Caco-2 (cell line): Measurements from ENCODE around the gene MYBPHL. TPM values are rescaled to one million over a fixed set of nuclear protein-coding genes. Genes with fewer than 3 reads are reported as not detected.

Experiments used
- BruUV-seq: library from RNA; stranded (reverse); fragments of 400-500 nt; replicated peaks from 2 replicates; lab custom pipeline; 2021; lab: Mats Ljungman, UMichigan
- CTCF ChIA-PET: fragments of 300-600 bp; sonication (Branson Sonifier 250); formaldehyde crosslinking; loops from one replicate; lab custom pipeline; 2022; ENCODE audit warnings: antibody characterized with exemption; lab: Charles Lee
- POLR2A ChIA-PET: fragments of 300-600 bp; sonication (Branson Sonifier 250); formaldehyde crosslinking; loops from one replicate; lab custom pipeline; 2022; ENCODE audit warnings: antibody characterized with exemption; lab: Charles Lee
- DNase-seq, 2 experiments: peaks; one replicate each; pipeline versions ENCODE4 v3.0.0 to v3.0.0-alpha.2; 2020 to 2022
- H3K27me3 ChIP-seq: replicated peaks from 2 replicates; pipeline ENCODE4 v1.6.0; 2011; ENCODE audit warnings: low read length; ENCODE audit not compliant: control insufficient read depth, insufficient read depth
- H3K36me3 ChIP-seq: 2 replicates; pipeline ENCODE4 v1.5.1; 2011; ENCODE audit warnings: low read length; ENCODE audit not compliant: control insufficient read depth, insufficient read depth
- H3K4me1 ChIP-seq: fragments of 250-450 bp; sonication (Bioruptor Pico); 2 replicates; pipeline ENCODE4 v1.5.1; 2020; ENCODE audit warnings: mild to moderate bottlenecking
- H3K4me3 ChIP-seq: 2 replicates; pipeline ENCODE4 v1.5.1; 2011; ENCODE audit warnings: low read depth, mild to moderate bottlenecking, control low read depth, low read length
- H3K9me3 ChIP-seq: fragments of 250-450 bp; sonication (Bioruptor Pico); 2 replicates; pipeline ENCODE4 v1.5.1; 2020; ENCODE audit warnings: mild to moderate bottlenecking, moderate library complexity
- H3K27ac Mint-ChIP-seq: one replicate; pipeline ENCODE4 v1.8.0; 2022; ENCODE audit warnings: mixed read lengths; ENCODE audit not compliant: unreplicated experiment
- H3K27me3 Mint-ChIP-seq: one replicate; pipeline ENCODE4 v1.8.0; 2022; ENCODE audit warnings: mixed read lengths; ENCODE audit not compliant: insufficient read depth, unreplicated experiment
- H3K36me3 Mint-ChIP-seq: one replicate; pipeline ENCODE4 v1.8.0; 2022; ENCODE audit warnings: mild to moderate bottlenecking, mixed read lengths; ENCODE audit not compliant: insufficient read depth, unreplicated experiment
- H3K4me1 Mint-ChIP-seq: one replicate; pipeline ENCODE4 v1.8.0; 2022; ENCODE audit warnings: low read depth, mixed read lengths; ENCODE audit not compliant: unreplicated experiment
- H3K4me3 Mint-ChIP-seq: one replicate; pipeline ENCODE4 v1.8.0; 2022; ENCODE audit warnings: mild to moderate bottlenecking, moderate library complexity, mixed read lengths; ENCODE audit not compliant: unreplicated experiment
- H3K9me3 Mint-ChIP-seq: one replicate; pipeline ENCODE4 v1.8.0; 2022; ENCODE audit warnings: mixed read lengths; ENCODE audit not compliant: unreplicated experiment
- intact Hi-C: fragments of 100-400 bp; cut with micrococcal nuclease; formaldehyde crosslinking; loops from one replicate; pipeline ENCODE4 v1.10.0; 2022; ENCODE audit not compliant: unreplicated experiment
- total RNA-seq: library from RNA; stranded (reverse); gene quantifications from 2 replicates; pipeline ENCODE4 v1.2.3, GENCODE V29; 2022
- TF ChIP-seq, protein P1 (sequence below), 2 experiments: fragments of 200-600 bp in 1 of 2; IDR thresholded peaks; 1 replicate in 1 of 2; 2 replicates in 1 of 2; pipeline versions ENCODE4 v1.5.1 to v1.8.0; 2011 to 2022; ENCODE audit warnings: antibody characterized with exemption in 1 of 2, control low read depth in 1 of 2, inconsistent platforms in 1 of 2, low read depth in 1 of 2, low read length in 1 of 2, mild to moderate bottlenecking in 1 of 2, moderate library complexity in 1 of 2; ENCODE audit not compliant: insufficient read depth in 1 of 2, severe bottlenecking in 1 of 2, unreplicated experiment in 1 of 2

Gene MYBPHL
- total RNA-seq, 1 experiment from 2014 or later, result not detected

DNA sequence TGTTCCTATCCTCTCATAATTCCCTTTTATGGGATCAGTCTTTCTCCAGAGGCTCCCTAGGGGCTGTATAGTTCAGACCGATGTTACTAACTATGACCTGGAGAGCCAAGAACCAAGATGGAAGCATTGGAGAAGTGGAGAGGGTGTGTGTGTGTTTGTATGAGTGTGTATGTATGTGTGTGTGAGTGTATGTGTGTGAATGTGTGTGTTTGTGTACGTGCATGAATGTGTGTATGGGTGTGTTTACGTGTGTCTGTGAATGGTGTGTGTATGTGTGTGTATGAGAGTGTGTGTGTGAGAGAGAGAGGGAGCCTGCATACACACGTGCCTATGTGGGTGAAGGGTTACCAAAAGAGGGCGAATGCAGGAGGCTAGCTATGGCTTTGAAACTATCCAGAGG is 4.9 kb downstream of the MYBPHL start:
- H3K4me1 Mint-ChIP-seq, result no peaks in the 10 kb centered on the region
- H3K27me3 ChIP-seq, result no peaks in the 10 kb centered on the region
- TF ChIP-seq, protein P1, sequence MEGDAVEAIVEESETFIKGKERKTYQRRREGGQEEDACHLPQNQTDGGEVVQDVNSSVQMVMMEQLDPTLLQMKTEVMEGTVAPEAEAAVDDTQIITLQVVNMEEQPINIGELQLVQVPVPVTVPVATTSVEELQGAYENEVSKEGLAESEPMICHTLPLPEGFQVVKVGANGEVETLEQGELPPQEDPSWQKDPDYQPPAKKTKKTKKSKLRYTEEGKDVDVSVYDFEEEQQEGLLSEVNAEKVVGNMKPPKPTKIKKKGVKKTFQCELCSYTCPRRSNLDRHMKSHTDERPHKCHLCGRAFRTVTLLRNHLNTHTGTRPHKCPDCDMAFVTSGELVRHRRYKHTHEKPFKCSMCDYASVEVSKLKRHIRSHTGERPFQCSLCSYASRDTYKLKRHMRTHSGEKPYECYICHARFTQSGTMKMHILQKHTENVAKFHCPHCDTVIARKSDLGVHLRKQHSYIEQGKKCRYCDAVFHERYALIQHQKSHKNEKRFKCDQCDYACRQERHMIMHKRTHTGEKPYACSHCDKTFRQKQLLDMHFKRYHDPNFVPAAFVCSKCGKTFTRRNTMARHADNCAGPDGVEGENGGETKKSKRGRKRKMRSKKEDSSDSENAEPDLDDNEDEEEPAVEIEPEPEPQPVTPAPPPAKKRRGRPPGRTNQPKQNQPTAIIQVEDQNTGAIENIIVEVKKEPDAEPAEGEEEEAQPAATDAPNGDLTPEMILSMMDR (IDR thresholded peaks at IDR 0.05; ENCODE audit: insufficient read depth in 1 of 2, low read depth in 1 of 2, low read length in 1 of 2, severe bottlenecking in 1 of 2, unreplicated experiment in 1 of 2), result no peak
- CTCF ChIA-PET, result no interaction called here
- intact Hi-C loops, result no loop called here
- no peaks in the 10 kb centered on the region for H3K36me3 ChIP-seq
- no peak overlapping the region for H3K4me3 Mint-ChIP-seq
- no peak for DNase-seq
- H3K4me1 ChIP-seq, result peaks cover 11% of the 10 kb centered on the region
- no peak overlapping the region for H3K27ac Mint-ChIP-seq
- H3K36me3 Mint-ChIP-seq, result no peaks in the 10 kb centered on the region
- no peaks in the 10 kb centered on the region for H3K9me3 ChIP-seq
- no peak overlapping the region for H3K4me3 ChIP-seq
- POLR2A ChIA-PET, result no interaction called here
- no peaks in the 10 kb centered on the region for H3K9me3 Mint-ChIP-seq
- H3K27me3 Mint-ChIP-seq, result no peaks in the 10 kb centered on the region
- no TSS peak for BruUV-seq

DNA sequence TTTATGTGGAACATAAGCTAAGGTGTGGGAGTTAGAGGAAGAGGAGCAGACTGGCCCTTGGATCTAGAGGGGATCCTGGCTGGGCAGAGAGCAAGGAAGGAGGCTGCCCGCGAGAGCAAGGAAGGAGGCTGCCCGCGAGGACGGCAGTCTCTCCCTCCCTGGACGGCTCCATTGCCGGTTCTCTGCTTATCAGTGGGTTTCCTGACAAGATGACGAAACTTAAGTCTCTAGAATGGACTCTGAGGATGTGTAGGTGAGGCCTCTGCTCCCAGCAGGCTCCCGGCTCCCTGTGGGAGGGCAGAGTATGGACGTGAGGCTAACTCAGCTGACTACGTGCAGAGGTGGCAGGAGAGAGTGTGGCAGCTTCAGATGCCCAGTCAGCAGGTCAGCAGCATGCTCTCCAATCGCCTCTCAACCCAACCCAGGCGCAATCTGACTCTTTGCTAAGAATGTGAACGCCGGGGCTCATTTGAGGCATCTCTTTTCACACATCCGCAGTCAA is 6.1 kb downstream of the MYBPHL start:
- H3K4me3 Mint-ChIP-seq, result no peak overlapping the region
- POLR2A ChIA-PET, result no interaction called here
- no peak for DNase-seq
- H3K27ac Mint-ChIP-seq, result no peak overlapping the region
- TF ChIP-seq, protein P1 (IDR thresholded peaks at IDR 0.05; ENCODE audit: insufficient read depth in 1 of 2, low read depth in 1 of 2, low read length in 1 of 2, severe bottlenecking in 1 of 2, unreplicated experiment in 1 of 2), result no peak
- H3K36me3 ChIP-seq, result no peaks in the 10 kb centered on the region
- no peaks in the 10 kb centered on the region for H3K36me3 Mint-ChIP-seq
- H3K4me1 ChIP-seq, result peaks cover 11% of the 10 kb centered on the region
- no peaks in the 10 kb centered on the region for H3K4me1 Mint-ChIP-seq
- H3K9me3 ChIP-seq, result no peaks in the 10 kb centered on the region
- intact Hi-C loops, result no loop called here
- H3K27me3 ChIP-seq, result no peaks in the 10 kb centered on the region
- H3K4me3 ChIP-seq, result no peak overlapping the region
- BruUV-seq, result no TSS peak
- CTCF ChIA-PET, result no interaction called here
- H3K9me3 Mint-ChIP-seq, result no peaks in the 10 kb centered on the region
- H3K27me3 Mint-ChIP-seq, result no peaks in the 10 kb centered on the region

DNA sequence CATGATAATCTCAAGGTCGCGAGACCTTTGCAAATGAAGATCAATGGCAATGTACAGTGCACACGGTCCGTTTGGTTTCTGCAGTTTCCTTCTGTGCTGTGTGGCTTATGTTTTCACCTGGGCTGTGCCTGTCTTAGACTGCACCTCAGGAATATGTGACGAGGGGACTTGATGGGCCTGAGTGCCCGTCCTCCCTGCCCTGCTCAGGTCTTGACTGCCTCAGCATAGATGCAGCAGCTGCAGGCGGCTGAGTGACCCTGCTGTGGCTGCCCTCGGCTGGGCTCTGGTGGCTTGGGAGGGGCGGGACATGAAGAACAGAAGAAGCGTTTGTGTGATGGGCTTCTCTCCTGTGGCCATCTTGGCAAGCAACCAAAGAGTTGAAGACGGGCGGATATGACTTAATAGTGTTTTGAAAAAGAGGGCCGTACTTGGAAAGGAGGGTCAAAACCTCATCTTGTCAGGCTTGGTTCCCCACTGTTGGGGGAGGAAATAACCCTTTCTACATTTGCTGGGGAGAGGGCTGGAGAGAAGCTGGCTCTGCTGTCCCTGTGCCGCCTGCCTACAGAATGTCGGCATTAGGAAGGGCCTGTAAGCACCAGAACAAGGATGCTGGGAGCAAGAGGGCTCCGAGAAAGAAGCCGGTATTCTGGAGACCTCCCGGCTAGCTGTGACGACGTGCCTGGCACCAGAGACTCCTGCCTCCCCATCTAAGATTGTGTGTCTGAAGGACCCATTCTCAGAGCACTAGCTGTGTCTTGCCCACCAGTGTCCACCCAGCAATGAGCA is 7.1 kb downstream of the MYBPHL start:
- no TSS peak for BruUV-seq
- Mint-ChIP-seq H3K9me3 (no peaks in the 10 kb centered on the region), H3K4me3 (no peak overlapping the region), H3K4me1 (no peaks in the 10 kb centered on the region), H3K27ac (no peak overlapping the region), H3K27me3 (no peaks in the 10 kb centered on the region), H3K36me3 (no peaks in the 10 kb centered on the region)
- Histone ChIP-seq H3K9me3 (no peaks in the 10 kb centered on the region), H3K4me1 (peaks cover 11% of the 10 kb centered on the region), H3K4me3 (no peak overlapping the region), H3K36me3 (no peaks in the 10 kb centered on the region), H3K27me3 (no peaks in the 10 kb centered on the region)
- no peak for DNase-seq
- CTCF ChIA-PET, result no interaction called here
- TF ChIP-seq, protein P1 (IDR thresholded peaks at IDR 0.05; ENCODE audit: insufficient read depth in 1 of 2, low read depth in 1 of 2, low read length in 1 of 2, severe bottlenecking in 1 of 2, unreplicated experiment in 1 of 2), result no peak
- intact Hi-C loops, result no loop called here
- POLR2A ChIA-PET, result no interaction called here
